NCI-H524 treated with DMSO at 0.1 percent for 48 hours (cell line): ENCODE data around the gene ZNF618.

Experiments used
- DNase-seq: peaks from one replicate; lab custom pipeline; 2025; lab: John Stamatoyannopoulos, UW

ZNF618 gene

GRCh38 chr9:113958556-113958955, 82.4 kb downstream of the ZNF618 start:
- DNase-seq, result no peak

GRCh38 chr9:113960768-113961167, 84.7 kb downstream of the ZNF618 start:
- DNase-seq, result no peak

- DNase-seq, result no peak
Measured at GRCh38 chr9:113962396-113962795, 86.3 kb downstream of the ZNF618 start.

GRCh38 chr9:113963017-113963620, 87.0 kb downstream of the ZNF618 start:
- no peak for DNase-seq

GRCh38 chr9:113963696-113964494, 87.8 kb downstream of the ZNF618 start:
- no peak for DNase-seq

GRCh38 chr9:113964495-113965170, 88.5 kb downstream of the ZNF618 start:
- DNase-seq, result no peak

GRCh38 chr9:113966394-113966793, 90.3 kb downstream of the ZNF618 start:
- no peak for DNase-seq

- DNase-seq, result no peak
Measured at GRCh38 chr9:113967380-113967779, 91.3 kb downstream of the ZNF618 start.

- no peak for DNase-seq
Measured at GRCh38 chr9:113969343-113969742, 93.2 kb downstream of the ZNF618 start.

GRCh38 chr9:113973226-113973625, 97.1 kb downstream of the ZNF618 start:
- DNase-seq, result no peak

GRCh38 chr9:113973963-113974413, 97.9 kb downstream of the ZNF618 start:
- no peak for DNase-seq

GRCh38 chr9:113976915-113977314, 100.8 kb downstream of the ZNF618 start:
- no peak for DNase-seq

- DNase-seq, result no peak
Measured at GRCh38 chr9:113978725-113979342, 102.7 kb downstream of the ZNF618 start.

- DNase-seq, result no peak
Measured at GRCh38 chr9:113979343-113980127, 103.4 kb downstream of the ZNF618 start.

GRCh38 chr9:113984639-113985380, 108.7 kb downstream of the ZNF618 start:
- DNase-seq, result no peak

GRCh38 chr9:113985968-113986585, 110.0 kb downstream of the ZNF618 start:
- DNase-seq, result no peak

GRCh38 chr9:113986931-113987330, 110.8 kb downstream of the ZNF618 start:
- no peak for DNase-seq

- DNase-seq, result no peak
Measured at GRCh38 chr9:113987526-113987925, 111.4 kb downstream of the ZNF618 start.

GRCh38 chr9:113988385-113989016, 112.4 kb downstream of the ZNF618 start:
- DNase-seq, result no peak
